Activated T-helper 1 cell treated with anti-CD3 and anti-CD28 coated beads, Interleukin-2, amount 50 U/mL, for 16 hours (primary cell): ENCODE measurements around the gene CD2BP2.

Source experiments
- DNase-seq, 2 donors: peaks; one replicate each; pipeline ENCODE4 v3.0.0-alpha.2; 2020; ENCODE audit warnings: low read depth in 1 of 2, low spot score in 1 of 2

Gene CD2BP2

GRCh38 chr16:30378236-30379157 lies 23.4 kb upstream of the CD2BP2 start:
- peak; percentile 99 to 100 for DNase-seq

- DNase-seq: peak; percentile 78 to 79
These were observed 22.7 kb upstream of the CD2BP2 start for GRCh38 chr16:30377812-30378235.

- no peak for DNase-seq
These were observed 22.1 kb upstream of the CD2BP2 start for GRCh38 chr16:30377050-30377811.

- DNase-seq: no peak
These were observed 21.4 kb upstream of the CD2BP2 start for GRCh38 chr16:30376461-30376902.

DNA sequence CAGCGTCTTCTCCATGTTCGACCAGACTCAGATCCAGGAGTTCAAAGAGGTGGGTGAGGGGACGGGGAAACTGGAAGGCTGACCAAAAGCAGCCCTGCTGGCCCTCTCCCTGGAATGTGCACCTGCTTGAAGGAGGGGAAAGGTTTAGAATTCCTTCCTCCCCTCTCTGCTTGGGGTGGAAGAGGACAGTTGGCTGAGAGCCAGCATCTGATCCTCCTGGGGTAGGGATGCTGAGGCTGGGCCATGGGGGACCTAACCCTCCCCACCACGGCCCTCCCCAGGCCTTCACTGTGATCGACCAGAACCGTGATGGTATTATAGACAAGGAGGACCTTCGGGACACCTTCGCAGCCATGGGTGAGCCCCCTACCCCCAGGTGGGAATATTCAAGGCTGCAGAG lies 20.8 kb upstream of the CD2BP2 start:
- DNase-seq: no peak

GRCh38 chr16:30374538-30374937 lies 19.4 kb upstream of the CD2BP2 start, which contains the start of gene MYL11:
TSS of gene MYL11 (plus strand) at chr16:30374802. CDS start at chr16:30374858, 56 bp downstream.
- no peak for DNase-seq

DNA sequence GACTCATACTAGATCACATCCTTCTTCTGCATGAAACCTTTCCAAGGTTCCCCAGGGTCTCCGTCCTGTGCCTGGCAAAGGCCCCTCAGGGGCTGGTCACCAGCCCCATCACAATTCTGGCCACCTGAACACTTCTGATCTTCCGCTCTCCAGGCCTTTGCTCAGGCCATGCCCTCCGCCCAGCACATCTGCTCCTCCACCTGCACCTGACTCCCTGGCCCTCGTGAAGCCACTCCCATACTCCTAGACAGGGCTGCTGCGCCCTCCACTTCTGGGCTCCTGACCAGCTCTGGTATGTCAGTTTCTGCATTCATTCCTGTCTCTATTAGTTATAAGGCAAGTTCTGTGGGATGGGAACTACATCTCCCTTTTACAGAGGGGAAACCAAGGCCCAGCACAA lies 17.6 kb upstream of the CD2BP2 start:
- no peak for DNase-seq

- DNase-seq: no peak
These were observed 17.1 kb upstream of the CD2BP2 start for GRCh38 chr16:30372038-30372712.

DNA sequence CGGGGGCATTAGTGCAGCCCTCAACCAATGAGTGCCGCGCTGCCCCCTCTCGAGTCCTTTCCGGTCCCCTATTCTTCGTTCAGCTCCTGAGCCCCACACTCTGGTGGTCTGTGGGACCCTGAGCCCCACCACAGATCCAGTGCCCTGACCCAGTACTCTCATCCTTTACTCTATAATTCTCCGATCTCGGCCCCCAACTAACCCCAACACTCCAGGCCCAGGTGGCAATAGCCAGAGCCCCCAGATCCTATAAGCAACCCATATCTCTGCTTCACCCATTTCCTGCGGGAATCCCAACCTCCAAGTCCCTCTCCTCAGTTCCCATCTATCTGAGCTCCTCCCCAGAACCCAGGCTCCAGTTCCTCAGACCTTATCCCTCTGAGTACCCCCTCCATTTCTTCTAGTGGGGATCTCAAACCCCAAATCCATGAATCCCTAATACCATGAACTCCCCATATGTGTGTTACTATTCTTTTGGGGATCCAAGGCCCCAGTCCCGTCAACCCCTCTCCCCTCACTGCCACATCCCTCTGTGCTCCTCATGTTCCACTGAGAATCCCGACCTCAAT lies 16.2 kb upstream of the CD2BP2 start:
- no peak for DNase-seq

GRCh38 chr16:30370456-30371247 lies 15.5 kb upstream of the CD2BP2 start, which contains the start of gene TBC1D10B:
TSS of gene TBC1D10B (minus strand) at chr16:30370494. CDS start at chr16:30370183, 311 bp downstream.
- peak; percentile 96 to 97 for DNase-seq

GRCh38 chr16:30369938-30370455 lies 14.9 kb upstream of the CD2BP2 start:
- no peak for DNase-seq

DNA sequence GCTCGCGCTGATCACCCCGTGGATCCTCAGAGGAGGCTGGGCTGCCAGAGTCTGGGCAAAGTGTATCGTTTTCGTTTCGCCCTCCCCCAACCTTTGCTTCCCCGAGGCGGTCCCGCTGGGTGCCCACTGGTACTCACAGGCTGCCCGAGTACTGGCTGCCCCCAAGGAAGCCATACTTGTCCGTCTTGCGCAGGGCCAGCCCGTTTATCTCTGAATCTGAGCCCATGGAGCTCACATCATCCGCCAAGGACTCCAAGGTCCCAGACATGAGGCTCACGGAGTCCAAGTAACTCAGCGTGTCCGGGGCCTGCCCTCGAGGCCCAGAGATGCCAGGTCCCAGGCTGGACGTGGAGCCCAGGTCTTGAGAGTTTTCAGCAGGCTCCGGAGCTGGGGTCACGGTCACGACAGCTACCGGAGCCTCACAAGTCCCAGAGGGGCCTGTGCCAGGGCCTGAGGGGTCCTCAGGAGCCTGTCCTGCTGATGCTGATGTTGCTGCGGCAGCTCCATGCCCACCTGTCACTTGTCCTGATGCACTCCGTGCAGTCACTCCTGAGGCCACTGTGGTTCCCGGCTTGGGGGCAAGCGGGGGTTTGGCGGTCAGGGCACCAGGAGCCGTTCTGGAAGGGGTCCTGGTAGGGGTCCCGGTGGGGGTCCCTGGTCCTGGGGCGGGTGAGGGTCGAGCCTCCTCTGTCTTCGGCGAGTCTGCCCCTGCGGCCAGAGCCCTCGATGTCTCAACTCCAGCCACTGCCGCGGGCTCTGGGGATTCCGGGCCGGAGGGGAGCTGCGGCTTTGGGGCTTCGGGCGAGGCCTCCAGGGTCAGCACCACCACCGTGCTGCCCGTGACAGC lies 14.2 kb upstream of the CD2BP2 start:
- no peak for DNase-seq

DNA sequence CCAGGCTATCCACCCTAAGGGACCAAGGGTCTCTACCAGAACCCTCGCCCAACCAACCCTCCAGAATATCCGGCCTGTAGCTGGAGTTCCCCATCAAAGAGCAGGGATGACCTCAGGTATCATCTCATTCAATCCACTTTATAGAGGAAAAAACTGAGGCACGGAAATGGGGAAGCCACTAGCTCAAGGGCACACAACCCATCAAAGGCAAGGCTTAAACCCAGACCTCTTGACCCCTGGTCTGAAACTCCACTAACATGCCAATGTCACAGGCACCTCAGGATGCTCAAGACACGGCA lies 13.6 kb upstream of the CD2BP2 start:
- no peak for DNase-seq

- no peak for DNase-seq
These were observed 13.1 kb upstream of the CD2BP2 start for GRCh38 chr16:30368122-30368791.

DNA sequence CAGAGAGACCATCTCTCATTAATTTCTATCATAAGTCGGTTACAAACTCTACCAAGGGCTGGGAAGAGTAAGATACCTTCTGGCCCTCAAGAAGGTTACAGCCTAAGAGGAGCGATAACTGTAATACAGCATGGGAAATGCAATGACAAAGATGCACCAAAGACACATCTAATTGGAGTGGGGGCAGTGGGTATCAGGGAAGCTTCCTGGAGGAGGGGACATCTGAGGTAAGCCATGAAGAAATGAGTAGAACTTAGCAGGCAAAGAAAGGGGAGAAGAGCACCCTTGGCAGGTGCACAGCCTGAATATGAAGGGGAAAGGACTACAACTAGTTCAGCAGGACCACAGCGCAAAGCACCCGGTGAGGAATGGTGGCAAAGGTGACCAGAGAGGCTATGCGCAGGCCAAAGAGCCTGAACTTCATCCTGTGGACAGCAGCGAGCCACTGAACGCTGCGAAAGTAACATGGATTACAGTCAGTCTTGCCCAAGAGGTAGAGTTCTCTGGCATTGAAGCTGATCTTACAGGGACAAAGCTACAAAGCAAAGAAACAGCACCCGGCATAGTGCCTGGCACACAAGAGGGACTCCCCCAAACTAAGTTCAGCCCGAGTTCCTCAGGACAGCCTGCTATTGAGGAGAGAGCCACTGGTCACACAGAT lies 12.4 kb upstream of the CD2BP2 start:
- DNase-seq: no peak

GRCh38 chr16:30366511-30366910 lies 11.4 kb upstream of the CD2BP2 start:
- DNase-seq: no peak

- DNase-seq: no peak
These were observed 10.1 kb upstream of the CD2BP2 start for GRCh38 chr16:30365200-30365599.

DNA sequence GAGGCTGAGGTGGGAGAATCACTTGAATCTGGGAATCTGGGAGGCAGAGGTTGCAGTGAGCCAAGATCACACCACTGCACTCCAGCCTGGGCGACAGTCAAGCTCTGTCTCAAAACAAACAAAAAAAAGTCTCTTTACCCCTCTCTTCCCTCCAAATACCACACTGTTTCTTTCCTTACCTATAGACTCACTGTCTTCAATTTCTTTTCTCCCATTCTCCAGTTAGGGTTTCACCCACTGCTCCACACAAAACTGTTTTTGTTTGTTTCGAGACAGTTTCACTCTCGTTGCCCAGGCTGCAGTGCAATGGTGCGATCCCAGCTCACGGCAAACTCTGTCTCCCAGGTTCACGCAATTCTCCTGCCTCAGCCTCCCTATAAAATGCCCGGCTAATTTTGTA lies 6.1 kb upstream of the CD2BP2 start:
- DNase-seq: no peak
